Activated CD8-positive, alpha-beta T cell treated with anti-CD3 and anti-CD28 coated beads for 36 hours (primary cell): ENCODE measurements around the gene CHMP3. TPM values are rescaled to one million over a fixed set of nuclear protein-coding genes. Genes with fewer than 3 reads are reported as not detected.

ENCODE experiments used
- ATAC-seq: fragments of 200-7000 bp; cut with Tn5 transposase; one replicate; pipeline ENCODE4 v1.10.0; 2021; ENCODE audit warnings: mild to moderate bottlenecking, moderate library complexity
- CTCF ChIA-PET: fragments of 350-600 bp; sonication (Branson Sonifier 250); formaldehyde crosslinking; loops from one replicate; lab custom pipeline; 2021; ENCODE audit warnings: antibody characterized with exemption; lab: Charles Lee
- POLR2A ChIA-PET: fragments of 350-600 bp; sonication (Branson Sonifier 250); formaldehyde crosslinking; loops from one replicate; lab custom pipeline; 2021; ENCODE audit warnings: antibody characterized with exemption; lab: Charles Lee
- DNase-seq: peaks from one replicate; pipeline ENCODE4 v3.0.0-alpha.2; 2020
- H3K27ac Mint-ChIP-seq: one replicate; pipeline ENCODE4 v1.8.0; 2021; ENCODE audit warnings: mild to moderate bottlenecking, mixed read lengths
- H3K27me3 Mint-ChIP-seq: one replicate; pipeline ENCODE4 v1.8.0; 2021; ENCODE audit warnings: mixed read lengths
- H3K36me3 Mint-ChIP-seq: one replicate; pipeline ENCODE4 v1.8.0; 2021; ENCODE audit warnings: low read depth, mixed read lengths
- H3K4me1 Mint-ChIP-seq: one replicate; pipeline ENCODE4 v1.8.0; 2021; ENCODE audit warnings: low read depth, mixed read lengths
- H3K4me3 Mint-ChIP-seq: one replicate; pipeline ENCODE4 v1.8.0; 2021; ENCODE audit warnings: mild to moderate bottlenecking, moderate library complexity, mixed read lengths
- H3K9me3 Mint-ChIP-seq: one replicate; pipeline ENCODE4 v1.8.0; 2021; ENCODE audit warnings: mixed read lengths
- CTCF ChIP-seq: fragments of 200-600 bp; IDR thresholded peaks from one replicate; pipeline ENCODE4 v1.8.0; 2022; ENCODE audit warnings: antibody characterized with exemption, mild to moderate bottlenecking
- intact Hi-C: fragments of 100-400 bp; cut with micrococcal nuclease; formaldehyde crosslinking; loops from one replicate; pipeline ENCODE4 v1.10.0; 2022
- total RNA-seq, 2 experiments: library from RNA; stranded (reverse); gene quantifications; one replicate each; pipeline ENCODE4 v1.2.3, GENCODE V29; 2021

Gene CHMP3
- total RNA-seq, 2 experiments from 2014 or later, result 30.1 to 31.6 TPM

GRCh38 chr2:86464652-86465051, 98.6 kb downstream of the CHMP3 start:
- ATAC-seq (no peak), DNase-seq (no peak)
- Mint-ChIP-seq H3K27ac (peak overlapping the region; percentile 25), H3K36me3 (peaks cover 66% of the 10 kb centered on the region), H3K9me3 (no peaks in the 10 kb centered on the region), H3K27me3 (no peaks in the 10 kb centered on the region), H3K4me1 (peaks cover 34% of the 10 kb centered on the region), H3K4me3 (no peak overlapping the region)
- ChIA-PET POLR2A (no interaction called here), CTCF (no interaction called here)
- TF ChIP-seq CTCF, result no peak
- intact Hi-C loops, result no loop called here

- no peaks in the 10 kb centered on the region for H3K27me3 Mint-ChIP-seq
- H3K4me3 Mint-ChIP-seq, result no peak overlapping the region
- ChIA-PET CTCF (interaction anchor here (1.1 to 1.4 kb wide), 2 partner anchors 12 to 240 kb away, joined by 4 read pairs; no protein-coding TSS in a partner anchor), POLR2A (no interaction called here)
- H3K4me1 Mint-ChIP-seq, result peaks cover 12% of the 10 kb centered on the region
- intact Hi-C loops, result no loop called here
- no peak for TF ChIP-seq CTCF
- no peak for ATAC-seq
- H3K36me3 Mint-ChIP-seq, result peaks cover 71% of the 10 kb centered on the region
- no peak for DNase-seq
- no peak overlapping the region for H3K27ac Mint-ChIP-seq
- no peaks in the 10 kb centered on the region for H3K9me3 Mint-ChIP-seq
Measured at GRCh38 chr2:86461042-86461743, 102.0 kb downstream of the CHMP3 start.

GRCh38 chr2:86455181-86455580, 108.1 kb downstream of the CHMP3 start:
- POLR2A ChIA-PET, result no interaction called here
- intact Hi-C loops, result no loop called here
- H3K27me3 Mint-ChIP-seq, result no peaks in the 10 kb centered on the region
- peaks cover 71% of the 10 kb centered on the region for H3K36me3 Mint-ChIP-seq
- DNase-seq (no peak), ATAC-seq (no peak)
- H3K4me3 Mint-ChIP-seq, result no peak overlapping the region
- CTCF ChIA-PET, result no interaction called here
- H3K27ac Mint-ChIP-seq, result no peak overlapping the region
- no peaks in the 10 kb centered on the region for H3K9me3 Mint-ChIP-seq
- peaks cover 8% of the 10 kb centered on the region for H3K4me1 Mint-ChIP-seq
- TF ChIP-seq CTCF, result no peak

GRCh38 chr2:86454238-86454637, 109.0 kb downstream of the CHMP3 start:
- no peak overlapping the region for H3K4me3 Mint-ChIP-seq
- no peaks in the 10 kb centered on the region for H3K27me3 Mint-ChIP-seq
- H3K36me3 Mint-ChIP-seq, result peaks cover 72% of the 10 kb centered on the region
- no peak for ATAC-seq
- POLR2A ChIA-PET, result no interaction called here
- CTCF ChIA-PET, result interaction anchor here (1.1 kb wide), 1 partner anchor 14 kb away, joined by 4 read pairs; no protein-coding TSS in a partner anchor
- TF ChIP-seq CTCF, result no peak
- H3K9me3 Mint-ChIP-seq, result no peaks in the 10 kb centered on the region
- no peak overlapping the region for H3K27ac Mint-ChIP-seq
- no peak for DNase-seq
- peaks cover 17% of the 10 kb centered on the region for H3K4me1 Mint-ChIP-seq
- intact Hi-C loops, result no loop called here

- DNase-seq (no peak), ATAC-seq (no peak)
- Mint-ChIP-seq H3K27ac (no peak overlapping the region), H3K36me3 (peaks cover 76% of the 10 kb centered on the region), H3K9me3 (no peaks in the 10 kb centered on the region), H3K4me1 (peaks cover 21% of the 10 kb centered on the region), H3K4me3 (no peak overlapping the region), H3K27me3 (no peaks in the 10 kb centered on the region)
- no peak for TF ChIP-seq CTCF
- ChIA-PET CTCF (interaction anchor here (1.1 kb wide), 1 partner anchor 14 kb away, joined by 4 read pairs; no protein-coding TSS in a partner anchor), POLR2A (no interaction called here)
- intact Hi-C loops, result no loop called here
Measured at GRCh38 chr2:86453836-86454235, 109.4 kb downstream of the CHMP3 start.
